Testis (tissue), 2 donors: ENCODE data around the gene LARP1B.

ENCODE experiments used
- POLR2A ChIP-seq: fragments of 450-650 bp; IDR thresholded peaks from one replicate; pipeline ENCODE4 v1.6.1; 2017; ENCODE audit warnings: antibody characterized with exemption, mild to moderate bottlenecking, moderate library complexity
- TF ChIP-seq, protein P1 (sequence below), 3 experiments: fragments of 450-650 bp in 2 of 3; fragments of 200-600 bp in 1 of 3; sonication (generic) in 1 of 3; IDR thresholded peaks; one replicate each; pipeline ENCODE4 v1.5.1; 2016 to 2019; ENCODE audit warnings: antibody characterized with exemption in 3 of 3, mild to moderate bottlenecking in 2 of 3, moderate library complexity in 1 of 3

DNA sequence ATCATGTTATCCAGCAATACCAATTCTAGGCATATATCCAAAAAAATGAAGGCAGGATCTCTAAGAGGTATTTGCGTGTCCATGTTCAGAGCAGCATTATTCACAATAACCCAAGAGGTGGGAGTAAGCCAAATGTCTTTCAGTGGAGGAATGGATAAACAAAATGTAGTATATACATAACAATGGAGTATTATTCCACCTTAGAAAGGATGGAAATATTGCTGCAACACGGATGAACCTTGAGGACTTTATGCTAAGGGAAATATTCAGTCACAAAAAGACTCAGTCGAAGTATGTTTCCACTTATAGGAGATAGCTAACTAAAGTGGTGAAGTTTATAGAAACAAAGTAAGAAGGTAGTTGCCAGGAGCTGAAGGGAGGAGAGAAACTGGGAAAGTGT is 74.3 kb downstream of the LARP1B start:
- TF ChIP-seq, protein P1, sequence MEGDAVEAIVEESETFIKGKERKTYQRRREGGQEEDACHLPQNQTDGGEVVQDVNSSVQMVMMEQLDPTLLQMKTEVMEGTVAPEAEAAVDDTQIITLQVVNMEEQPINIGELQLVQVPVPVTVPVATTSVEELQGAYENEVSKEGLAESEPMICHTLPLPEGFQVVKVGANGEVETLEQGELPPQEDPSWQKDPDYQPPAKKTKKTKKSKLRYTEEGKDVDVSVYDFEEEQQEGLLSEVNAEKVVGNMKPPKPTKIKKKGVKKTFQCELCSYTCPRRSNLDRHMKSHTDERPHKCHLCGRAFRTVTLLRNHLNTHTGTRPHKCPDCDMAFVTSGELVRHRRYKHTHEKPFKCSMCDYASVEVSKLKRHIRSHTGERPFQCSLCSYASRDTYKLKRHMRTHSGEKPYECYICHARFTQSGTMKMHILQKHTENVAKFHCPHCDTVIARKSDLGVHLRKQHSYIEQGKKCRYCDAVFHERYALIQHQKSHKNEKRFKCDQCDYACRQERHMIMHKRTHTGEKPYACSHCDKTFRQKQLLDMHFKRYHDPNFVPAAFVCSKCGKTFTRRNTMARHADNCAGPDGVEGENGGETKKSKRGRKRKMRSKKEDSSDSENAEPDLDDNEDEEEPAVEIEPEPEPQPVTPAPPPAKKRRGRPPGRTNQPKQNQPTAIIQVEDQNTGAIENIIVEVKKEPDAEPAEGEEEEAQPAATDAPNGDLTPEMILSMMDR (IDR thresholded peaks at IDR 0.05): no peak
- no peak for TF ChIP-seq POLR2A
